HEK293T (cell line): ENCODE measurements around the gene PLXNB3.

Source experiments
- BHLHE40 ChIP-seq: fragments of 450-650 bp; IDR thresholded peaks from 2 replicates; pipeline ENCODE4 v1.6.1; 2016; ENCODE audit warnings: mild to moderate bottlenecking, moderate library complexity, borderline replicate concordance
- CTBP1 ChIP-seq: fragments of 450-650 bp; IDR thresholded peaks from 2 replicates; pipeline ENCODE4 v1.6.1; 2016; ENCODE audit warnings: borderline replicate concordance
- ELF4 ChIP-seq: fragments of 450-650 bp; IDR thresholded peaks from 2 replicates; pipeline ENCODE4 v1.6.1; 2017; ENCODE audit warnings: antibody characterized with exemption
- FOXA1 ChIP-seq: fragments of 450-650 bp; IDR thresholded peaks from 2 replicates; pipeline ENCODE4 v1.6.1; 2016; ENCODE audit warnings: mild to moderate bottlenecking
- FOXK2 ChIP-seq: fragments of 450-650 bp; IDR thresholded peaks from 2 replicates; pipeline ENCODE4 v1.6.1; 2016; ENCODE audit warnings: mild to moderate bottlenecking
- FOXM1 ChIP-seq: fragments of 450-650 bp; IDR thresholded peaks from 2 replicates; pipeline ENCODE4 v1.6.1; 2017; ENCODE audit warnings: mild to moderate bottlenecking, borderline replicate concordance
- L3MBTL2 ChIP-seq: fragments of 450-650 bp; conservative IDR thresholded peaks from 2 replicates; pipeline ENCODE4 v1.6.1; 2016; ENCODE audit warnings: mild to moderate bottlenecking
- LEF1 ChIP-seq: fragments of 450-650 bp; IDR thresholded peaks from 2 replicates; pipeline ENCODE4 v1.6.1; 2017; ENCODE audit warnings: mild to moderate bottlenecking, borderline replicate concordance
- NFRKB ChIP-seq: fragments of 450-650 bp; IDR thresholded peaks from 2 replicates; pipeline ENCODE4 v1.6.1; 2016; ENCODE audit warnings: mild to moderate bottlenecking, moderate library complexity
- SP1 ChIP-seq: fragments of 450-650 bp; IDR thresholded peaks from 2 replicates; pipeline ENCODE4 v1.6.1; 2017
- SUZ12 ChIP-seq: fragments of 450-650 bp; IDR thresholded peaks from 2 replicates; pipeline ENCODE4 v1.6.1; 2016; ENCODE audit warnings: mild to moderate bottlenecking
- TARDBP ChIP-seq: fragments of 450-650 bp; IDR thresholded peaks from 2 replicates; pipeline ENCODE4 v1.6.1; 2016
- TF ChIP-seq, protein P1 (sequence below): fragments of 450-650 bp; IDR thresholded peaks from 2 replicates; pipeline ENCODE4 v1.6.1; 2016

DNA sequence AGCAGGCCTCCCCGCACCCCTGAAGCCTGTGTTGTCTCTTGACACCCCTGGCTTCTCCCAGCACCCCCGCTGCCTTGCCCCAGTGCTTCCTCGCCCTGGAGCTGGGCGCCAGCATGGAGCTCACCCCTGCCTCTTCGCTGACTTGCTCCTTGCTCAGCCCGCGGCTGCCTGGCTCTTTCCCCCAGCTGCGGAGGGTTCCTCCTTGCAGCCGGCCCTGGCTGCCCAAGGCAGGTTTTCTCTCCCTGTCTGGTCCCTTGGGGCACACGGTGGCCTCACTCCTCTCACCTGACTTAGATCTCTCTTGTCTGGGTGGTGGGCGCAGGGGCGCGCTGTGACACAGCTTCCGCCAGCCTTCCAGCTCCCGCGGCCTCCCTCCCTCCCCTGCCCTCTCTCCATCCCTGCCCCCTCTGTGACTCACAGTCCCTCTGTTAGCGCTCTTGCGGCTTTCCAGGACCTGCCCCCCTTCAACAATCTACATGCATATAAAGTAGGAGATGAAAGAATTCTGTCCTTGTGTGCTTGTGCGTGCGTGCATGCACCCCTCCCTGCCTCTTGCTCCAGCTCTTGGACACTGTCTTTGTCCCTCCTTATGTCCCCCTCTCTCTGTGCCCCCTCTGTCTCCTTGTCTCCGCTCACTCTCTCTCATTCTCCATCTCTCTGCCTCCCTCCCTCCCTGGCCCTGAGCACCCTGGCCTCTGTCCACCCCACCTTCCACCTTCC, 2.2 kb downstream of the PLXNB3 start:
- TF ChIP-seq SUZ12: no peak
- no peak for TF ChIP-seq ELF4
- TF ChIP-seq, protein P1, sequence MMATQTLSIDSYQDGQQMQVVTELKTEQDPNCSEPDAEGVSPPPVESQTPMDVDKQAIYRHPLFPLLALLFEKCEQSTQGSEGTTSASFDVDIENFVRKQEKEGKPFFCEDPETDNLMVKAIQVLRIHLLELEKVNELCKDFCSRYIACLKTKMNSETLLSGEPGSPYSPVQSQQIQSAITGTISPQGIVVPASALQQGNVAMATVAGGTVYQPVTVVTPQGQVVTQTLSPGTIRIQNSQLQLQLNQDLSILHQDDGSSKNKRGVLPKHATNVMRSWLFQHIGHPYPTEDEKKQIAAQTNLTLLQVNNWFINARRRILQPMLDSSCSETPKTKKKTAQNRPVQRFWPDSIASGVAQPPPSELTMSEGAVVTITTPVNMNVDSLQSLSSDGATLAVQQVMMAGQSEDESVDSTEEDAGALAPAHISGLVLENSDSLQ: no peak
- no peak for TF ChIP-seq FOXM1
- no peak for TF ChIP-seq LEF1
- no peak for TF ChIP-seq BHLHE40
- no peak for TF ChIP-seq SP1
- TF ChIP-seq TARDBP: no peak
- TF ChIP-seq L3MBTL2: no peak
- TF ChIP-seq FOXA1: no peak
- TF ChIP-seq CTBP1: no peak
- TF ChIP-seq NFRKB: no peak
- no peak for TF ChIP-seq FOXK2
